HepG2 (cell line): Measurements from ENCODE around the gene LRRC73. TPM values are rescaled to one million over a fixed set of nuclear protein-coding genes. Genes with fewer than 3 reads are reported as not detected.

Experiments used
- ATAC-seq: fragments of 200-7000 bp; cut with Tn5 transposase; 3 replicates; pipeline ENCODE4 v1.9.1; 2020; ENCODE audit warnings: mild to moderate bottlenecking, moderate library complexity
- BruUV-seq: library from RNA; stranded (reverse); fragments of 400-500 nt; replicated peaks from 2 replicates; lab custom pipeline; 2021; lab: Mats Ljungman, UMichigan
- CTCF ChIA-PET: fragments of 300-600 bp; formaldehyde crosslinking; extraction: SDS; loops from one replicate; lab custom pipeline; 2021; ENCODE audit warnings: low total read pairs, inconsistent platforms, low intra/inter-chr PET ratio; lab: Yijun Ruan, JAX
- POLR2A ChIA-PET: fragments of 350-600 bp; sonication (Branson Sonifier 250); formaldehyde crosslinking; loops from one replicate; lab custom pipeline; 2020; ENCODE audit warnings: antibody characterized with exemption, inconsistent platforms; lab: Yijun Ruan, JAX
- DNase-seq: peaks from one replicate; pipeline ENCODE4 v3.0.0-alpha.2; 2015; ENCODE audit warnings: low spot score
- FAIRE-seq: peaks from 3 replicates; lab custom pipeline; 2011; peaks lifted over from hg19 to GRCh38; lab: Jason Lieb, UNC
- H2AFZ ChIP-seq: one replicate; pipeline ENCODE4 v1.6.1; 2011; ENCODE audit warnings: low read length, inconsistent platforms
- H3K27ac ChIP-seq: fragments of 300-600 bp; 3 replicates; pipeline ENCODE4 v1.8.0; 2011; ENCODE audit warnings: mixed run types, mild to moderate bottlenecking, mixed read lengths, low read length, inconsistent platforms; ENCODE audit not compliant: insufficient read depth; ENCODE audit errors: extremely low read length
- H3K27me3 ChIP-seq, 2 experiments: fragments of 200-600 bp in 1 of 2; 2 replicates in 1 of 2; 3 replicates in 1 of 2; pipeline versions ENCODE4 v1.6.0 to v1.8.0; 2011; ENCODE audit warnings: low read length in 2 of 2, mild to moderate bottlenecking in 2 of 2, moderate library complexity in 2 of 2, inconsistent platforms in 1 of 2; ENCODE audit not compliant: insufficient read depth in 2 of 2, control insufficient read depth in 1 of 2
- H3K36me3 ChIP-seq, 2 experiments: fragments of 200-600 bp in 1 of 2; replicated peaks in 1 of 2; 2 replicates in 1 of 2; 3 replicates in 1 of 2; pipeline versions ENCODE4 v1.5.1 to v1.8.0; 2011; ENCODE audit warnings: low read length in 2 of 2, inconsistent platforms in 1 of 2; ENCODE audit not compliant: insufficient read depth in 2 of 2, control insufficient read depth in 1 of 2
- H3K4me1 ChIP-seq: 2 replicates; pipeline ENCODE4 v1.5.1; 2012; ENCODE audit warnings: low read length, inconsistent platforms; ENCODE audit not compliant: insufficient read depth
- H3K4me2 ChIP-seq: 2 replicates; pipeline ENCODE4 v1.6.0; 2011; ENCODE audit warnings: low read depth, low read length, inconsistent platforms
- H3K4me3 ChIP-seq, 3 experiments: fragments of 200-600 bp in 1 of 3; sonication (generic), shearing (Covaris generic) in 1 of 3; replicated peaks in 1 of 3; 2 replicates each; pipeline ENCODE4 v1.5.1; 2011 to 2016; ENCODE audit warnings: low read length in 3 of 3, inconsistent platforms in 2 of 3, low read depth in 2 of 3, mild to moderate bottlenecking in 2 of 3, control low read depth in 1 of 3, mixed read lengths in 1 of 3; ENCODE audit not compliant: insufficient read depth in 1 of 3
- H3K79me2 ChIP-seq: one replicate; pipeline ENCODE4 v1.6.1; 2011; ENCODE audit warnings: low read length, inconsistent platforms; ENCODE audit not compliant: insufficient read depth
- H3K9ac ChIP-seq: 2 replicates; pipeline ENCODE4 v1.6.0; 2011; ENCODE audit warnings: mild to moderate bottlenecking, low read depth, low read length, inconsistent platforms; ENCODE audit not compliant: insufficient read depth
- H3K9me3 ChIP-seq: 2 replicates; pipeline ENCODE4 v1.5.1; 2012; ENCODE audit warnings: mild to moderate bottlenecking, low read length
- H4K20me1 ChIP-seq: 2 replicates; pipeline ENCODE4 v1.6.0; 2011; ENCODE audit warnings: inconsistent platforms, mild to moderate bottlenecking, low read length, moderate library complexity; ENCODE audit not compliant: insufficient read depth
- DR1 ChIP-seq: sonication (generic); formaldehyde crosslinking; IDR thresholded peaks from 2 replicates; pipeline ENCODE4 v1.8.0; 2021; ENCODE audit warnings: mild to moderate bottlenecking, missing genetic modification reagents, inconsistent platforms
- ESRRA ChIP-seq: sonication (generic); formaldehyde crosslinking; IDR thresholded peaks from 2 replicates; pipeline ENCODE4 v1.5.1; 2020; ENCODE audit warnings: mild to moderate bottlenecking, low read depth, missing genetic modification reagents
- FOXC1 ChIP-seq: sonication (generic); formaldehyde crosslinking; IDR thresholded peaks from 2 replicates; pipeline ENCODE4 v1.8.0; 2022; ENCODE audit warnings: mild to moderate bottlenecking, missing genetic modification reagents, borderline replicate concordance
- HNRNPH1 ChIP-seq: fragments of 200-400 bp; formaldehyde crosslinking; optimal IDR thresholded peaks from 2 replicates; pipeline ENCODE3; 2017; ENCODE audit warnings: mild to moderate bottlenecking, low read depth, low read length
- MXD4 ChIP-seq: IDR thresholded peaks from 2 replicates; pipeline ENCODE4 v1.6.1; 2016; ENCODE audit warnings: mild to moderate bottlenecking, missing biosample characterization, missing genetic modification reagents
- POLR2AphosphoS5 ChIP-seq: IDR thresholded peaks from 2 replicates; pipeline ENCODE4 v1.6.1; 2012; ENCODE audit warnings: low read depth, low read length
- YEATS2 ChIP-seq: sonication (generic); formaldehyde crosslinking; IDR thresholded peaks from 2 replicates; pipeline ENCODE4 v1.4.0; 2020; ENCODE audit warnings: missing genetic modification reagents, borderline replicate concordance
- ZBTB38 ChIP-seq: sonication (generic); formaldehyde crosslinking; IDR thresholded peaks from 2 replicates; pipeline ENCODE4 v1.5.1; 2020; ENCODE audit warnings: mild to moderate bottlenecking, missing genetic modification reagents
- ZNF589 ChIP-seq: sonication (generic); formaldehyde crosslinking; conservative IDR thresholded peaks from 2 replicates; pipeline ENCODE4 v1.8.0; 2022; ENCODE audit warnings: mild to moderate bottlenecking, moderate library complexity, missing genetic modification reagents
- ZSCAN30 ChIP-seq: sonication (generic); formaldehyde crosslinking; IDR thresholded peaks from 2 replicates; pipeline ENCODE4 v1.5.0; 2020; ENCODE audit warnings: mild to moderate bottlenecking, missing genetic modification reagents
- WGBS: methylation state at CpG from one replicate; pipeline ENCODE4 v1.1.6; 2017; ENCODE audit warnings: low lambda C conversion rate; 5-methylcytosine and 5-hydroxymethylcytosine counted together
- in situ Hi-C: cut with HindIII; loops from 2 replicates; pipeline ENCODE4 v1.10.0; 2017; ENCODE audit warnings: low pct_unique_long_range_greater_than_20kb; ENCODE audit not compliant: extremely low pct_ligation_motif_present
- intact Hi-C: fragments of 100-400 bp; cut with micrococcal nuclease; formaldehyde crosslinking; loops from one replicate; pipeline ENCODE4 v1.10.0; 2022; ENCODE audit not compliant: unreplicated experiment
- polyA plus RNA-seq, 8 experiments: library from polyadenylated mRNA; depleted of rRNA in 3 of 8; stranded (reverse) in 7 of 8; unstranded in 1 of 8; fragments of >200 nt; fragmentation: Illumina TruSeq in 4 of 8; extraction: Trizol in 4 of 8; gene quantifications; 2 replicates each; pipeline versions ENCODE4 v1.2.1 to v1.2.3, GENCODE V29; 2011 to 2016; ENCODE audit warnings: low read depth in 4 of 8, missing spikeins in 1 of 8, mixed read lengths in 1 of 8; ENCODE audit not compliant: insufficient read depth in 1 of 8
- total RNA-seq, 5 experiments: library from RNA; depleted of rRNA; stranded (reverse); fragments of >200 nt; fragmentation: Illumina TruSeq; extraction: Trizol; gene quantifications; 2 replicates each; pipeline ENCODE4 v1.2.3, GENCODE V29; 2016; ENCODE audit warnings: low read depth in 1 of 5
- TF ChIP-seq, protein P1 (sequence below): sonication (generic); formaldehyde crosslinking; IDR thresholded peaks from 2 replicates; pipeline ENCODE4 v1.5.1; 2020; ENCODE audit warnings: mild to moderate bottlenecking, missing genetic modification reagents, moderate library complexity
- TF ChIP-seq, protein P2 (sequence below): sonication (generic); formaldehyde crosslinking; conservative IDR thresholded peaks from 2 replicates; pipeline ENCODE4 v1.4.0; 2020; ENCODE audit warnings: missing genetic modification reagents
- TF ChIP-seq, protein P3 (sequence below): sonication (generic); formaldehyde crosslinking; IDR thresholded peaks from 2 replicates; pipeline ENCODE4 v1.4.0; 2020; ENCODE audit warnings: mild to moderate bottlenecking, missing genetic modification reagents

Gene LRRC73
- total and polyA plus RNA-seq, 2 of the 13 experiments (the other 11 are each of a cell fraction or from before 2014, with no cell fraction given): 0.11 to 0.12 TPM

- TF ChIP-seq MXD4 (CRISPR knock-in tag) (no peak), POLR2AphosphoS5 (0 out of 2 replicates have a peak, but pooled peaks have one; percentile 25)
- TF ChIP-seq, protein P1, sequence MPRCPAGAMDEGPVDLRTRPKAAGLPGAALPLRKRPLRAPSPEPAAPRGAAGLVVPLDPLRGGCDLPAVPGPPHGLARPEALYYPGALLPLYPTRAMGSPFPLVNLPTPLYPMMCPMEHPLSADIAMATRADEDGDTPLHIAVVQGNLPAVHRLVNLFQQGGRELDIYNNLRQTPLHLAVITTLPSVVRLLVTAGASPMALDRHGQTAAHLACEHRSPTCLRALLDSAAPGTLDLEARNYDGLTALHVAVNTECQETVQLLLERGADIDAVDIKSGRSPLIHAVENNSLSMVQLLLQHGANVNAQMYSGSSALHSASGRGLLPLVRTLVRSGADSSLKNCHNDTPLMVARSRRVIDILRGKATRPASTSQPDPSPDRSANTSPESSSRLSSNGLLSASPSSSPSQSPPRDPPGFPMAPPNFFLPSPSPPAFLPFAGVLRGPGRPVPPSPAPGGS (CRISPR knock-in tag): 0 out of 2 replicates have a peak, but pooled peaks have one; percentile 71
Measured at GRCh38 chr6:43491750-43492661, 18.1 kb downstream of the LRRC73 start (continued).

DNA sequence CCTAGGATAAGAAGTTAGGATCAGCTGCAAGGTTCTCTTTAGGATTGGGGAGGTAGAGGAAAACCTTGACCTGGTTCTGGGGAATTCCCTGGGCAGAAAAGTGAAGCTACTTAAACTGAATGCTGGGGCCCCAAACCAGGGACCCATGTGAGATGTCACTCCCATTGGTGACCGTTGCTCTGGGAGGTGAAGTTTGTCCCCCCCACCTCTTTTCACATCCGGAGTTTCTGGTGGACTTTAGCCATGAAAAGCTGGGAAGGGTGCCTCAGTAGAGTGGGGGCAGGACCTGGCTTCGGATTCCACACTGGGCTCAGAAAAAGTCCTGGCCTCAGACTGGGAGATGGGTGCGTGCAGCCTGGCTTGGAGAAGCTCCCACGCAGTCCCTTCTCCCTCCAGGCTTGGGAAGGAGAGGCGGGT, 19.6 kb downstream of the LRRC73 start:
- Histone ChIP-seq H3K4me3 (peak overlapping the region in 1 of 3 experiments; percentile 16; a peak in 3 of 6 replicates), H2AFZ (no peak overlapping the region), H3K36me3 (peaks cover 0 to 4% of the 10 kb centered on the region in 2 experiments; a peak in 2 of 5 replicates), H3K9me3 (no peaks in the 10 kb centered on the region), H3K4me2 (no peak overlapping the region), H3K9ac (no peak overlapping the region; the same call in none of the 2 replicates), H4K20me1 (no peaks in the 10 kb centered on the region), H3K27me3 (no peaks in the 10 kb centered on the region), H3K27ac (no peak overlapping the region), H3K4me1 (no peaks in the 10 kb centered on the region), H3K79me2 (peaks cover 51% of the 10 kb centered on the region)
- no TSS peak for BruUV-seq
- WGBS: 8% methylated on average over 6 of the region's 6 CpGs
- DNase-seq (peak; percentile 87), ATAC-seq (no peak), FAIRE-seq (peak; percentile 86)
- intact Hi-C loops: loop anchor here (2.0 to 10.0 kb wide), 3 partner anchors 14 to 228 kb away; partner anchors contain the start of gene TJAP1
- POLR2A ChIA-PET: interaction anchor here (0.8 to 6.4 kb wide), 19 partner anchors 9 to 309 kb away, joined by 3 to 141 read pairs (median 5); partner anchors contain the start of genes ABCC10, CUL9, DLK2 and GTPBP2
- in situ Hi-C loops: loop anchor here (5.0 kb wide), 1 partner anchor 33 kb away; the partner anchor contains the start of gene DLK2
- CTCF ChIA-PET: no interaction called here
- TF ChIP-seq ZNF589 (CRISPR knock-in tag) (no peak), FOXC1 (CRISPR knock-in tag) (no peak), DR1 (CRISPR knock-in tag) (no peak), ESRRA (CRISPR knock-in tag) (no peak; the same call in 1 of the 2 replicates), HNRNPH1 (no peak), ZBTB38 (CRISPR knock-in tag) (no peak), YEATS2 (CRISPR knock-in tag) (no peak), ZSCAN30 (CRISPR knock-in tag) (no peak)
- TF ChIP-seq, protein P2, sequence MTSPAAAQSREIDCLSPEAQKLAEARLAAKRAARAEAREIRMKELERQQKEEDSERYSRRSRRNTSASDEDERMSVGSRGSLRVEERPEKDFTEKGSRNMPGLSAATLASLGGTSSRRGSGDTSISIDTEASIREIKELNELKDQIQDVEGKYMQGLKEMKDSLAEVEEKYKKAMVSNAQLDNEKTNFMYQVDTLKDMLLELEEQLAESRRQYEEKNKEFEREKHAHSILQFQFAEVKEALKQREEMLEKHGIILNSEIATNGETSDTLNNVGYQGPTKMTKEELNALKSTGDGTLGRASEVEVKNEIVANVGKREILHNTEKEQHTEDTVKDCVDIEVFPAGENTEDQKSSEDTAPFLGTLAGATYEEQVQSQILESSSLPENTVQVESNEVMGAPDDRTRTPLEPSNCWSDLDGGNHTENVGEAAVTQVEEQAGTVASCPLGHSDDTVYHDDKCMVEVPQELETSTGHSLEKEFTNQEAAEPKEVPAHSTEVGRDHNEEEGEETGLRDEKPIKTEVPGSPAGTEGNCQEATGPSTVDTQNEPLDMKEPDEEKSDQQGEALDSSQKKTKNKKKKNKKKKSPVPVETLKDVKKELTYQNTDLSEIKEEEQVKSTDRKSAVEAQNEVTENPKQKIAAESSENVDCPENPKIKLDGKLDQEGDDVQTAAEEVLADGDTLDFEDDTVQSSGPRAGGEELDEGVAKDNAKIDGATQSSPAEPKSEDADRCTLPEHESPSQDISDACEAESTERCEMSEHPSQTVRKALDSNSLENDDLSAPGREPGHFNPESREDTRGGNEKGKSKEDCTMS (CRISPR knock-in tag): no peak
- TF ChIP-seq, protein P3, sequence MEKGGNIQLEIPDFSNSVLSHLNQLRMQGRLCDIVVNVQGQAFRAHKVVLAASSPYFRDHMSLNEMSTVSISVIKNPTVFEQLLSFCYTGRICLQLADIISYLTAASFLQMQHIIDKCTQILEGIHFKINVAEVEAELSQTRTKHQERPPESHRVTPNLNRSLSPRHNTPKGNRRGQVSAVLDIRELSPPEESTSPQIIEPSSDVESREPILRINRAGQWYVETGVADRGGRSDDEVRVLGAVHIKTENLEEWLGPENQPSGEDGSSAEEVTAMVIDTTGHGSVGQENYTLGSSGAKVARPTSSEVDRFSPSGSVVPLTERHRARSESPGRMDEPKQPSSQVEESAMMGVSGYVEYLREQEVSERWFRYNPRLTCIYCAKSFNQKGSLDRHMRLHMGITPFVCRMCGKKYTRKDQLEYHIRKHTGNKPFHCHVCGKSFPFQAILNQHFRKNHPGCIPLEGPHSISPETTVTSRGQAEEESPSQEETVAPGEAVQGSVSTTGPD: no peak
